NCI-H187 (cell line): Measurements from ENCODE around the gene SERPINB12.

ENCODE experiments used
- DNase-seq, 2 experiments: peaks; one replicate each; lab custom pipeline; 2025; lab: John Stamatoyannopoulos, UW

SERPINB12 gene

DNA sequence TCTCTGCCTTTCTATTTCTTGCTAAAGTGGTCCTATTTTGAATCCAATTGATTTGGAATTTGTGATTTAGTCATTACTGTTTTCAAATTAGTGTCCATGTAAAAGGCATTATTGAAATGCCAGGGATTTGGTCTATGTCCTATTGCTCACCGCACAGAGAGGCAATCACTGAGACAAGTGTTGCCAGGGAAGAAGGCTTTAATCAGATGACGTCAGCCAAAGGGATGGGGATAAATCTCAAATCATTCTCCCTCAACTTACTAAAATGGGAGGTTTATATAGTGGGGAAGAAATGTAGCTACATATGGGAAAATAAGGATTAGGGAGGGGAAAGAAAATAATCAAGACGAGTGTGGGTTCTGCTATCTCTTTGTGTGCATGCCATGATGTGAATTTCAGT is 9.6 kb downstream of the SERPINB12 start:
- no peak for DNase-seq

DNA sequence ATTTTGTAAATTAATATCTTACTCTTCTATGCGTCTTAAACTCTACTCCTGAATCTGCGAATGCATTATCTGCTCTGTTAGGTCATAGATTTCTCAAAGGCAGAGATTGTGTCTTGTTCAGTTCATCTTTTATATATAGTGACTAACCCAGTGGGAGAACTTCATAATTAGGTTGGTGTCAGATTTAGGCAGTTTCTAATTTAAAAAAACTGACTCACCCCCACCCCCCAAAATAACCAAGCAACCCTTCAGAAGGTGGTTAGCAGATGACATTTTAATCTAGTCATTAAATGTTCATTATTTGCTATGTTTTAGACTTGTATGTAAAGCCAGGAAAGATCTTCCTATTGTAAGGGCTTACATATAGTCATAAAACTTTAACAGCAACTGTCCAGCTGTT is 10.4 kb downstream of the SERPINB12 start:
- DNase-seq: no peak

GRCh38 chr18:63553081-63553480 is 10.9 kb downstream of the SERPINB12 start:
- DNase-seq: no peak

DNA sequence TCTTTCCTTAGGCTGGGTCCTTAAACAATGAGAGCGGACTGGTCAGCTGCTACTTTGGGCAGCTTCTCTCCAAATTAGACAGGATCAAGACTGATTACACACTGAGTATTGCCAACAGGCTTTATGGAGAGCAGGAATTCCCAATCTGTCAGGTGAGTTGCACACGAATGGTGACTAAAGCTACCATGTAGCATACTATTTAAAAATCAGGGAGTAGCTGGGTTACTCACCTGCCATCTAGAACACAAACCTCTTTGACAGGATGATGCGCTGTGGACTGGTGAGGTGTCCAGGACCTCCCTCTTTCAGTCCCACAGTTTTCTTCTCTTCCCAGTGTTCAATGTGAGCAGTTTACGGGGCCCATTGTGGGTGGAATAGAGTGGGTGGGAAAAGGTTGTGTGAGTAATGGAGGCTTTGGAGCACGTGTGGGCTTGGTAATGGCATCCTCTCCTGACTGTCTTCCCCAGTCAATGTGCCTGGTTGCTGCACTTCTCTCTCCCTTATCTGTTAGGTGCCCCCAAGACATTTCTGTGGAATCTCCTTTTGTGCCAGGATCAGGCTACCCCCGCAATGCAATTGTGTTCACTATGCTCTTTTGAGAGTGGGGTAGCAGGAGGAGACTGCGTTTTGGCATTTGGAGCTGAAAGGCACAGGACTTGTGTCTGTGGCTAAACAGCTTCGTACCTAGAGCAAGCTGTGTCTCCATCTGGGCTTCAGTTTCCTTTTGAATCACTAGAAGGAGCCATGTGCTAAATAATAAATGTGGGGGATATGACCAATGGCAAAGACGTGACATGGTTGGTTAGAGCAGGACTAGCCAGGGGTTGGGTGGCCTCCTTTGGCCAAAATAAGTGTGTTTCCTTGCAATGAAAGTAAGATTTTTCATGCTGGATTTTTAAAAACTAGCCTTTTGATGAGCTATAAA is 17.7 kb downstream of the SERPINB12 start:
- DNase-seq: no peak

DNA sequence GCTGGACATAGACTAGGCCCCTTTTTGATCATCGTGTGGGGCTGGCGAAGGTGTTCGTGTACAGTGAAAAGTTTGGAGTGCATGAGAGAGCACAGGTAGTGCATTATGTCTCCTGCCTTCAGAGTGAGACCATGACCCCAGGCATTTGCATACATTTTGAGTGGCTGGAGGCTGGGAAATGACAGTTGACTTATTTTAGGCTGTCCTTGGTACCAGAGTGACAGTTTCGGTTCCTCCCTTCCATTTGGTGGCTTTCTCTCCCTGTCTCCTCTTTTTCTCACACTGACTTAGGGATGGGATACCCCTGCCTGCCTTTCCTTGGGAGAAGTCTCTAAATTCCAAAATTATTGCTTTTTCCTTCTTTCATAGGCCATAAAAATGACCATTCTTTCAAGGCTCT is 20.1 kb downstream of the SERPINB12 start:
- DNase-seq: no peak

GRCh38 chr18:63564021-63564420 is 21.9 kb downstream of the SERPINB12 start:
- no peak for DNase-seq

GRCh38 chr18:63564561-63564960 is 22.4 kb downstream of the SERPINB12 start:
- DNase-seq: no peak

GRCh38 chr18:63567276-63567675 is 25.1 kb downstream of the SERPINB12 start:
- no peak for DNase-seq

- DNase-seq: no peak
Measured at GRCh38 chr18:63567825-63568224, 25.7 kb downstream of the SERPINB12 start.

- no peak for DNase-seq
Measured at GRCh38 chr18:63570721-63571120, 28.6 kb downstream of the SERPINB12 start.

- no peak for DNase-seq
Measured at GRCh38 chr18:63575681-63576080, 33.5 kb downstream of the SERPINB12 start.

DNA sequence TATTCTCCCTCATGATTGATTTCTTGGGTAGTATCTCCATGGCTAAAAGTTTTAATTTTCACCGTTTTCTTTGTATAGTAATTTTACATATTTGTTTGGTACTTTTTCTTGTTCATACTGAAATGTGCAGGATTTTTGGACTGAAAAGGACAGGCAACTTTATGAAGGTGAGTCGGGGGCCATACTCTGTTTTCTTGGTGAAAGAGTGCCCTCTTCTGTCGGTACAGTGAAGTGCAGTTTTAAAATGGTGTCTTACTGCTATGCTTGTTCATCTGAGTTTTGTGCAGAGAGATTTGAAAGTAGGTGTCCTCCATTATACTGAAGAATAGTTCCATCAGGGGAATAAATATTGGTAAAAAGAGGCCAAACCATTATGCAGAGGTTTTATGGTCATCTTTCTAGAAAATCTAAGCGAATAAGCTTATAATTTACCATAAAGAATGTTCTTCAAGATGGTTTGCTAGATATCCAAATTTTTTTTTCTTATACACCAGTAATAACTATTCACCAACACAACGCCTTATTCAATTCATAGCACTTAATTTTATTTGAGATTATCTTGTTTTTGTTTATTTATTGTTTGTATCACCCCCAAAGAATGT is 36.3 kb downstream of the SERPINB12 start:
- peak; percentile 4 to 22 for DNase-seq

GRCh38 chr18:63579616-63580015 is 37.4 kb downstream of the SERPINB12 start:
- no peak for DNase-seq

- no peak for DNase-seq
Measured at GRCh38 chr18:63585988-63586387, 43.8 kb downstream of the SERPINB12 start.

DNA sequence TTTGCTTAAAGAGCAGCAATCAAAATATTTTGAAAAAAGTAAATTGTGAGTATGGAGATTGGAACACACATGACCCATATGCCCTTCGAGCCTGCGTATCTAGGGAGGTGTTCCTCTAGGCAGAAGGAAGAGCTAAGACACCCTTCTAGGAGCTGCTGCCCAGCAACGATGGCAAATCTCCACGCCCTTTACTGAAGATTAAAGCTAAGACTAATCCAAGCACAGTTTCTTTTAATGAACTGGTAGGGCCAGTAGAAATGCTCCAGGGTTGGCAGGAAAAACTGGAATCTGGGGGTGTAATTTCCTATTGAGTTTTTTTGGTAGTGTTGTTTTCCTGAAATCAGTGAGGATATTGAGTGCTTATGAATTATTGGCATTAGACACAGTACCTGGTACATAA is 44.3 kb downstream of the SERPINB12 start:
- DNase-seq: no peak

DNA sequence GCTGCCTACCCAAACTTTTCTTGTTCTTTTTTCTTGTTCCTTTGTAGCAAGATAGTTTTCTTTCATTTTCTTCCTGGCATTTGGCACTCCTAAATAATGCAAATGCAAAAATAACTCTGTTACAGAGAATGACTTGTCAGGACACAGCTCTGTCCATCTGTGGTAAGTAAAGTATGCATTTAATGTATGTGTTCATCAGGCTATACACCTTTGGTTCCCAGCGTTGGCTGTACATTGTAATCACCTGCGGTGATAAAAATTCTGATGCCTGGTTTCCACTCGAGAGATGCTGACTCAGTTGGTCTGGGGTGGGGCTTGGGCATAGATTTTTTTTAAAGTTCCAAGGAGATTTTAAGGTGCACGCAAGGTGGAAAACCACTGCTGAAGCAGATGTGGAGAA is 44.8 kb downstream of the SERPINB12 start, which contains the start of gene SERPINB13:
Gene SERPINB13 (plus strand): TSS at position 378 of the 400 bp plus-strand sequence. CDS start 1,325 bp downstream, outside the sequence.
- no peak for DNase-seq

DNA sequence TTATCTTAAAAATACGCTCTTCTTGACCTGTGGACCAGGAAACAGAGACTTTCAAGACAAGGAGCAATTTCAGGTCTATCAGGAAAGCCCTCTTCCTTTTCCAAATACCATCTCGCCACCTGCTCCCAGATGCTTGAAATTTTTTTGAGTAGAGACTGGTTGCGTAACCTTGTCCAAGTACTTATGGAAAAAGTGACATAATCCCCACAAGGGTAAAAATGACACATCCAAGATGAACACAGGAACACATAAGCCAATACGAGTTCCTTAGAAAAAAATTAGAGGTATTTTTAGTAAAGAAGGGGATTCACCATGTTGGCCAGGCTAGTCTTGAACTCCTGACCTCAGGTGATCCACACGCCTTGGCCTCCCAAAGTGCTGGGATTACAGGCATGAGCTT is 46.7 kb downstream of the SERPINB12 start:
- no peak for DNase-seq

DNA sequence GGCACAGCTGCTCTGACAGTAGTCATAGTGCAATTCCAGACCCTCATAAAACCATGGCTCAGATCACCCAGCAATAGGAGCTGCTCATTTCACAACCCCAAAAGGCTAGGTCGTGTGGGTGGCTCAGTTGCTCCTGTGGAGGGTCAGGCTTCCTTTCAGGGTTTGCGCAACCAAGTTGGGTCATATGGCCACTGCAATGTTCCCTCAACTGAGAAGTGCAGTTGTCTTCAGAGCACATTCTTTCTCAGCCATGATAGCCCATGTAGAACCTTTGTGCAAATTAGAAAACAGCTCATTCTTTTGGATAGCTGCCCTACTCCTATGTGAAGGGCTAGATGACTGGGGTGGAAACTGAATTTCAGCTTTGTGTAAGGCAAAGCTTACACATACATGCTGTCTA is 48.2 kb downstream of the SERPINB12 start:
- DNase-seq: no peak

DNA sequence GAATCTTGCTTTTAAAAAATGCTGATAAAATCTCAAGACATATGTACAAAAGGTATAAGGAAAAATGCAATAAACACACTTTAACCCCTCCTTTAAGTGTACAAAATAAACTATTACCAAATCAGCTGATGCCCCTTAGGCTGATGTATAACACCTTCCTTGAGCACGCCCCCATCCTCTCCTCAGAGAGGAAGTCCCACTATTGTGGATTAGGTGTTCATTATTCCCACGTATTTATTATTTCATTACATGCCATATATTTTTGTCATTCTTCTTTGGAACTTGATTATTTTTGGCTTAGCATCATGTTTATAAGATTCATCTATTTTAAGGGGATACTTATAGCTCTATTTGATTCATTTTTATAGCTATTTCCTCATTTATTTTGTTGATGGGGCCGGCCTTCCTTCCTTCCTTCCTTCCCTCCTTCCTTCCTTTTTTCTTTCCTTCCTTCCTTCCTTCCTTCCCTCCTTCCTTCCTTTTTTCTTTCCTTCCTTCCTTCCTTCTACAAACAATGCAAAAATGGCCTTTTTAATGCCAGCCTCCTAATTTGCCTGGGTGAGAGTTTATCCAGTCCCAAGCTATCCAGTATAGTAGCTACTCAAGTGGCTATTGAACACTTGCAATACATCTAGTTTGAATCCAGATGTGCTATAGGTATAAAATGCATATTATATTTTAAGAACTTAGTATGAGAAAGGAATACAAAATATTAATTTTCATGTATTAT is 49.0 kb downstream of the SERPINB12 start:
- no peak for DNase-seq

- no peak for DNase-seq
Measured at GRCh38 chr18:63591725-63592124, 49.6 kb downstream of the SERPINB12 start.

DNA sequence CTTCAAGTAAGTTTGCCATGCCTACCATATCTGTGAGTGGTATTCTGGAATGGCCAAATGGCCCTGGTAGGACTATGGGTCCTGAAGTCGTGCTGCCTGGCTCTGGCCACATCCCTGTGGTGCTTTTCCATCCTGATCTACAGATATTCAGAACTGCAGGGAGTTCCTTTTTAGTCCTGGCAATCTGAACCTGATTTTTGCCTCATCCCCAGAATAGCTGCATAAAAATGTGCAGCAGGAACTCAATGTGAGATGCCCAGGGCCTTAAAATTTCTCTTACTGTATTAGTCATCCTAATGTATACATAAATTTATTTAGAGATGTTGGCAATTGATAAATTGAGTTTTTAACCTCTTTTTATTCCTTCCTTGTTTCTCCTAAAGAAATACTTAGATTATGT is 50.3 kb downstream of the SERPINB12 start:
- DNase-seq: no peak

DNA sequence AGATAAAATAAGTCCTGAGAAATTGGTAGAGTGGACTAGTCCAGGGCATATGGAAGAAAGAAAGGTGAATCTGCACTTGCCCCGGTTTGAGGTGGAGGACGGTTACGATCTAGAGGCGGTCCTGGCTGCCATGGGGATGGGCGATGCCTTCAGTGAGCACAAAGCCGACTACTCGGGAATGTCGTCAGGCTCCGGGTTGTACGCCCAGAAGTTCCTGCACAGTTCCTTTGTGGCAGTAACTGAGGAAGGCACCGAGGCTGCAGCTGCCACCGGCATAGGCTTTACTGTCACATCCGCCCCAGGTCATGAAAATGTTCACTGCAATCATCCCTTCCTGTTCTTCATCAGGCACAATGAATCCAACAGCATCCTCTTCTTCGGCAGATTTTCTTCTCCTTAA is 54.8 kb downstream of the SERPINB12 start:
- DNase-seq: no peak

- no peak for DNase-seq
Measured at GRCh38 chr18:63603355-63603754, 61.2 kb downstream of the SERPINB12 start.
